Endothelial cell of umbilical vein (primary cell): ENCODE results near the gene TMC1. TPM values are rescaled to one million over a fixed set of nuclear protein-coding genes. Genes with fewer than 3 reads are reported as not detected.

Source experiments
- BruUV-seq: library from RNA; stranded (reverse); fragments of 400-500 nt; replicated peaks from 2 replicates; lab custom pipeline; 2021; lab: Mats Ljungman, UMichigan
- CTCF ChIA-PET: fragments of 300-600, 350-600 bp; sonication (Branson Sonifier 250); formaldehyde crosslinking; loops from one replicate; lab custom pipeline; 2021; ENCODE audit warnings: antibody characterized with exemption, inconsistent platforms; lab: Charles Lee
- POLR2A ChIA-PET: fragments of 300-600, 350-600 bp; sonication (Branson Sonifier 250); formaldehyde crosslinking; loops from one replicate; lab custom pipeline; 2021; ENCODE audit warnings: antibody characterized with exemption, inconsistent platforms; lab: Charles Lee
- DNase-seq: peaks from one replicate; pipeline ENCODE4 v3.0.0-alpha.2; 2011; ENCODE audit warnings: low read depth, low spot score
- FAIRE-seq: peaks from 2 replicates; lab custom pipeline; 2011; peaks lifted over from hg19 to GRCh38; lab: Jason Lieb, UNC
- H2AFZ ChIP-seq: 2 replicates; pipeline ENCODE4 v1.6.0; 2012; ENCODE audit warnings: low read depth, low read length, control low read depth, inconsistent platforms
- H3K27ac ChIP-seq: 2 replicates; pipeline ENCODE4 v1.5.1; 2011; ENCODE audit warnings: low read depth, mild to moderate bottlenecking, control low read depth, low read length, moderate library complexity; ENCODE audit not compliant: insufficient read depth
- H3K27me3 ChIP-seq, 2 experiments: 2 replicates each; pipeline versions ENCODE4 v1.6.0 to v1.6.1; 2011; ENCODE audit warnings: low read length in 2 of 2, mixed read lengths in 1 of 2; ENCODE audit not compliant: control insufficient read depth in 2 of 2, insufficient read depth in 2 of 2
- H3K36me3 ChIP-seq, 2 experiments: 2 replicates in 1 of 2; 3 replicates in 1 of 2; pipeline ENCODE4 v1.5.1; 2011; ENCODE audit warnings: low read length in 2 of 2, mild to moderate bottlenecking in 1 of 2, moderate library complexity in 1 of 2; ENCODE audit not compliant: control insufficient read depth in 2 of 2, insufficient read depth in 2 of 2; ENCODE audit errors: extremely low read depth in 1 of 2
- H3K4me1 ChIP-seq: 3 replicates; pipeline ENCODE4 v1.5.1; 2011; ENCODE audit warnings: mild to moderate bottlenecking, low read length; ENCODE audit not compliant: control insufficient read depth, insufficient read depth; ENCODE audit errors: extremely low read depth
- H3K4me2 ChIP-seq: 2 replicates; pipeline ENCODE4 v1.6.1; 2011; ENCODE audit warnings: low read length, control low read depth, mixed read lengths; ENCODE audit not compliant: insufficient read depth
- H3K4me3 ChIP-seq, 3 experiments: fragments of 200-600 bp in 1 of 3; sonication (generic), shearing (Covaris generic) in 1 of 3; replicated peaks in 1 of 3; 2 replicates each; pipeline ENCODE4 v1.5.1; 2011 to 2016; ENCODE audit warnings: control low read depth in 3 of 3, low read length in 3 of 3, mild to moderate bottlenecking in 2 of 3, inconsistent platforms in 1 of 3, low read depth in 1 of 3, moderate library complexity in 1 of 3; ENCODE audit not compliant: insufficient read depth in 1 of 3
- H3K79me2 ChIP-seq: 2 replicates; pipeline ENCODE4 v1.6.0; 2012; ENCODE audit warnings: low read length, inconsistent platforms; ENCODE audit not compliant: control insufficient read depth, insufficient read depth
- H3K9ac ChIP-seq: replicated peaks from 2 replicates; pipeline ENCODE3; 2011; ENCODE audit warnings: low read length, control low read depth; ENCODE audit not compliant: insufficient read depth; ENCODE audit errors: extremely low read depth
- H3K9me1 ChIP-seq: replicated peaks from 3 replicates; pipeline ENCODE4 v1.6.0; 2011; ENCODE audit warnings: mild to moderate bottlenecking, low read length; ENCODE audit not compliant: control insufficient read depth, insufficient read depth; ENCODE audit errors: extremely low read depth
- H3K9me3 ChIP-seq: replicated peaks from 2 replicates; pipeline ENCODE4 v1.5.1; 2012; ENCODE audit warnings: low read length, inconsistent platforms; ENCODE audit not compliant: control insufficient read depth, insufficient read depth
- H4K20me1 ChIP-seq: replicated peaks from 2 replicates; pipeline ENCODE3; 2011; ENCODE audit warnings: mild to moderate bottlenecking, low read length; ENCODE audit not compliant: control insufficient read depth, insufficient read depth; ENCODE audit errors: extremely low read depth
- EZH2 ChIP-seq: IDR thresholded peaks from 2 replicates; pipeline ENCODE4 v1.6.1; 2012; ENCODE audit warnings: borderline replicate concordance, low read depth, mild to moderate bottlenecking, moderate library complexity, low read length, inconsistent platforms; ENCODE audit not compliant: severe bottlenecking
- FOS ChIP-seq: IDR thresholded peaks from 2 replicates; pipeline ENCODE4 v1.6.1; 2011; ENCODE audit warnings: mild to moderate bottlenecking, low read length, moderate library complexity, borderline replicate concordance; ENCODE audit not compliant: insufficient read depth
- GATA2 ChIP-seq: IDR thresholded peaks from 2 replicates; pipeline ENCODE4 v1.7.0; 2011; ENCODE audit warnings: low read depth, mild to moderate bottlenecking, moderate library complexity, mixed read lengths, low read length; ENCODE audit not compliant: insufficient read length, insufficient read depth
- JUN ChIP-seq: IDR thresholded peaks from 2 replicates; pipeline ENCODE4 v1.6.1; 2011; ENCODE audit warnings: borderline replicate concordance, low read depth; ENCODE audit not compliant: insufficient read length, insufficient read depth
- MYC ChIP-seq: IDR thresholded peaks from one replicate; pipeline ENCODE4 v1.6.1; 2011; ENCODE audit warnings: mild to moderate bottlenecking, low read depth, low read length
- POLR2A ChIP-seq: IDR thresholded peaks from 2 replicates; pipeline ENCODE4 v1.6.1; 2012; ENCODE audit warnings: low read depth, mild to moderate bottlenecking, control low read depth, low read length
- POLR2AphosphoS5 ChIP-seq: IDR thresholded peaks from 2 replicates; pipeline ENCODE4 v1.6.1; 2012; ENCODE audit warnings: low read depth, mild to moderate bottlenecking, control low read depth, low read length, moderate library complexity; ENCODE audit not compliant: insufficient read depth
- dilution Hi-C: fragments of 300-500 bp; cut with MboI; formaldehyde crosslinking; loops from one replicate; pipeline ENCODE4 v1.15.0; 2019; ENCODE audit warnings: low sequenced_read_pairs; ENCODE audit not compliant: extremely low pct_ligation_motif_present
- intact Hi-C: fragments of 100-400 bp; cut with micrococcal nuclease; formaldehyde crosslinking; loops from one replicate; pipeline ENCODE4 v1.10.0; 2022
- polyA plus RNA-seq, 4 experiments: library from polyadenylated mRNA; depleted of rRNA in 3 of 4; stranded (reverse) in 3 of 4; unstranded in 1 of 4; fragments of >200 nt; gene quantifications; 2 replicates each; pipeline versions ENCODE4 v1.2.1 to v1.2.3, GENCODE V29; 2011 to 2012; ENCODE audit warnings: missing spikeins in 1 of 4
- total RNA-seq: library from RNA; stranded (reverse); gene quantifications from 2 replicates; pipeline ENCODE4 v1.2.3, GENCODE V29; 2021
- TF ChIP-seq, protein P1 (sequence below), 2 donors: IDR thresholded peaks; 1 replicate in 1 of 2; 2 replicates in 1 of 2; pipeline ENCODE4 v1.5.1; 2011; ENCODE audit warnings: low read length in 2 of 2, mild to moderate bottlenecking in 2 of 2, moderate library complexity in 2 of 2, control low read depth in 1 of 2, inconsistent platforms in 1 of 2, low read depth in 1 of 2; ENCODE audit not compliant: insufficient read depth in 1 of 2; ENCODE audit errors: extremely low read depth in 1 of 2
- TF ChIP-seq, protein P2 (sequence below): IDR thresholded peaks from 2 replicates; pipeline ENCODE4 v1.6.1; 2011; ENCODE audit not compliant: insufficient read depth, insufficient read length

The TMC1 gene
- total and polyA plus RNA-seq, 2 donors (not counting 3 experiments of a cell fraction or from before 2014, with no cell fraction given): 1.5 TPM; not detected in 1

DNA sequence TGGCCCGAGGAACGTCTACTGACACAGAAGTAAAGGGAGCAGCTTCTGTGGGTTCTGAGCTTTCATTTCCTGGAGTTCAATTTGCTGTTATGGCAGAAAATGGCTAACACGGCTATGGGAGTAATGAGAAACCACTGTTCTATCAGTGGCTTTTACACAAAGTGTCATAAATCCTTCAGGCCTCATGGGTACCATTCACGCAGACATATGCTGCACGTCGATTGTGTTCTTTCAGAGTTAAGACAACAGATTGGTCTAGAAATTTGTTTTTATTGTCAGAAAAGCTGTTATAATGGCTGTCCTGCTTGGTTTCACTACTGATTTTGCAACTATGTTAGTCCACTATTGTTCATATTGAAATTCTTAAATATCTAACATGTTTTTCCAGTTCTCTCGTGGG is 296.0 kb downstream of the TMC1 start:
- H3K27me3 ChIP-seq: peaks cover 0 to 6% of the 10 kb centered on the region in 2 experiments
- TF ChIP-seq, protein P1, sequence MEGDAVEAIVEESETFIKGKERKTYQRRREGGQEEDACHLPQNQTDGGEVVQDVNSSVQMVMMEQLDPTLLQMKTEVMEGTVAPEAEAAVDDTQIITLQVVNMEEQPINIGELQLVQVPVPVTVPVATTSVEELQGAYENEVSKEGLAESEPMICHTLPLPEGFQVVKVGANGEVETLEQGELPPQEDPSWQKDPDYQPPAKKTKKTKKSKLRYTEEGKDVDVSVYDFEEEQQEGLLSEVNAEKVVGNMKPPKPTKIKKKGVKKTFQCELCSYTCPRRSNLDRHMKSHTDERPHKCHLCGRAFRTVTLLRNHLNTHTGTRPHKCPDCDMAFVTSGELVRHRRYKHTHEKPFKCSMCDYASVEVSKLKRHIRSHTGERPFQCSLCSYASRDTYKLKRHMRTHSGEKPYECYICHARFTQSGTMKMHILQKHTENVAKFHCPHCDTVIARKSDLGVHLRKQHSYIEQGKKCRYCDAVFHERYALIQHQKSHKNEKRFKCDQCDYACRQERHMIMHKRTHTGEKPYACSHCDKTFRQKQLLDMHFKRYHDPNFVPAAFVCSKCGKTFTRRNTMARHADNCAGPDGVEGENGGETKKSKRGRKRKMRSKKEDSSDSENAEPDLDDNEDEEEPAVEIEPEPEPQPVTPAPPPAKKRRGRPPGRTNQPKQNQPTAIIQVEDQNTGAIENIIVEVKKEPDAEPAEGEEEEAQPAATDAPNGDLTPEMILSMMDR (IDR thresholded peaks at IDR 0.05; ENCODE audit: extremely low read depth in 1 of 2, insufficient read depth in 1 of 2, low read depth in 1 of 2, low read length in 2 of 2): no peak
- TF ChIP-seq EZH2 (no peak), FOS (no peak), POLR2AphosphoS5 (no peak), JUN (no peak), POLR2A (no peak), GATA2 (no peak), MYC (no peak)
- TF ChIP-seq, protein P2, sequence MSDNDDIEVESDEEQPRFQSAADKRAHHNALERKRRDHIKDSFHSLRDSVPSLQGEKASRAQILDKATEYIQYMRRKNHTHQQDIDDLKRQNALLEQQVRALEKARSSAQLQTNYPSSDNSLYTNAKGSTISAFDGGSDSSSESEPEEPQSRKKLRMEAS: no peak
- H4K20me1 ChIP-seq: no peaks in the 10 kb centered on the region
- peak overlapping the region; percentile 54 for H2AFZ ChIP-seq
- FAIRE-seq (peak; percentile 50), DNase-seq (no peak)
- H3K36me3 ChIP-seq: no peaks in the 10 kb centered on the region
- H3K79me2 ChIP-seq: no peaks in the 10 kb centered on the region
- no peak overlapping the region for H3K4me3 ChIP-seq
- dilution Hi-C loops (no loop called here), intact Hi-C loops (no loop called here)
- POLR2A ChIA-PET: no interaction called here
- H3K4me1 ChIP-seq: peaks cover 4% of the 10 kb centered on the region
- H3K9me1 ChIP-seq: no peaks in the 10 kb centered on the region
- CTCF ChIA-PET: interaction anchor here (0.7 to 15.1 kb wide), 4 partner anchors 27 to 779 kb away, joined by 3 to 255 read pairs (median 4); no protein-coding TSS in a partner anchor
- H3K4me2 ChIP-seq: peak overlapping the region; percentile 49
- no TSS peak for BruUV-seq
- no peak overlapping the region for H3K27ac ChIP-seq
- no peak overlapping the region for H3K9ac ChIP-seq
- no peaks in the 10 kb centered on the region for H3K9me3 ChIP-seq
